ENCODE measurements around the gene TRPV2.

Gene TRPV2

GRCh38 chr17:16478649-16479048 is 63.3 kb downstream of the TRPV2 start:
- DNase-seq, result no peak

GRCh38 chr17:16479264-16479663 is 63.9 kb downstream of the TRPV2 start:
- DNase-seq, result no peak

GRCh38 chr17:16480995-16481394 is 65.6 kb downstream of the TRPV2 start:
- no peak for DNase-seq

DNA sequence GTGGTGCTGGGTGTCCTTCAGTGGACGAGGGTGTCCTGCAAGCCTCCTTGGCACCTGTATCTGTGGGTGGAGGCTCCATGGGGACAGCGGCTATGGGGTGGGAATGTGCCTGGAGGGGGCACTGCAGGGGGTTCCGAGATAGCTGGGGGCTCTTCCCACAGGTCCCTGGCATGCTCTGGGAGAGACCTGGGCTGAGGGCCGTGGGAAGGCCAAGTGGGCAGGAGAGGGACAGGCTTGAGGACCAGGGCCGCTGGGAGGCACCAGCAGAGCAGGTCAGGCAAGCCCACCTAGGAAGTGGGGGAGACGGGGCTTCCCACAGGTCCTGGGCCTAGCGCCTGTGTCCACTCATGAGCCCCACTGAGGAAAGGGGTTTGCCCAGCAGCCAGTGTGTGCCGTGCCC is 66.9 kb downstream of the TRPV2 start:
- no peak for DNase-seq

- no peak for DNase-seq
Measured at GRCh38 chr17:16483021-16483645, 67.8 kb downstream of the TRPV2 start.

DNA sequence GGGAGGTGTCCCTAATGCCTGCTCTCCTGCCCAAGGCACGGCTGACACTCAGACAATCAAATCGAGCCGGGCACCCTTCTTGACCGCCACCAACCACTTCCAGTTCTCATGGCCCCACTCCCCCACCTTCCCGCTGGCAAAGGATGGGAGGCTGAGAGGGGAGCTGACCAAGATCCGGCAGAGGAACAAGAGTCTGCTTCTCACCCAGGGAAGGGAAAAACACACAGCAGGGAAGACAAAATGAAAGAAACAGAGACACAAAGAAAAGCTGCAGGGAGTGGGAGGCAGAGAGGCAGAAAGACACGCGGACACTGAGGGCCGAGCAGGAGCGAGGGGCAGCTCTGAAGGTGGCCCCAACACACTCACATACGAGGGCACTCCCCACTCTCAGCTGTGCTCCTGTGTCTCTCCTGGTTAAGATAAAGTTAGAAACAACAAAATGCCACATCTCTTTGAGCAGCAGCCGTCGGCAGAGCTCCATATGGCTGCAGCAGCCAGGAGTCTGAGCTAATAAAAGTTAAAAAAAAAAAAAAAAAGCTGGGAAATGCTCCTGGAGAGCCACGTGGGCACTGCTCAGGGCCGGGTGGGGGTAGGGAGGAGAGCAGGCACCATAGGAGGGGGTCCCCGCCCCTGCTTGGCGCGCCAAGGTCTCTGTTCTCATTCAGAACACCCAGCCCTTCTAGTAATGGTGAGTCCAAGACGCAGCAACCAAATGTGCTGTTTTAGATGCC is 69.2 kb downstream of the TRPV2 start:
- no peak for DNase-seq

All from activated CD4-positive, alpha-beta T cell treated with anti-CD3 and anti-CD28 coated beads for 48 hours (primary cell).